HEK293 (cell line): ENCODE data around the gene MKRN3.

Experiments used
- KLF16 ChIP-seq: fragments of 450-650 bp; formaldehyde crosslinking; IDR thresholded peaks from 2 replicates; pipeline ENCODE4 v1.5.1; 2017; ENCODE audit warnings: missing biosample characterization, missing genetic modification characterization
- PRDM1 ChIP-seq: fragments of 450-650 bp; formaldehyde crosslinking; IDR thresholded peaks from 2 replicates; pipeline ENCODE4; 2016; ENCODE audit warnings: missing biosample characterization, missing genetic modification characterization
- TRIM28 ChIP-seq: IDR thresholded peaks from 2 replicates; pipeline ENCODE4 v1.6.1; 2011; ENCODE audit warnings: low read length, control low read depth, borderline replicate concordance
- ZBTB44 ChIP-seq: fragments of 450-650 bp; IDR thresholded peaks from 2 replicates; pipeline ENCODE4 v1.5.1; 2018; ENCODE audit warnings: missing biosample characterization, mild to moderate bottlenecking, missing genetic modification characterization
- ZNF302 ChIP-seq: fragments of 450-650 bp; formaldehyde crosslinking; IDR thresholded peaks from 2 replicates; pipeline ENCODE4 v1.5.1; 2016; ENCODE audit warnings: missing biosample characterization, missing genetic modification characterization, low read depth
- ZNF549 ChIP-seq: fragments of 450-650 bp; IDR thresholded peaks from 2 replicates; pipeline ENCODE4 v1.5.1; 2018; ENCODE audit warnings: missing biosample characterization, missing genetic modification characterization, mild to moderate bottlenecking, inconsistent platforms, moderate library complexity
- ZNF658 ChIP-seq: fragments of 450-650 bp; formaldehyde crosslinking; IDR thresholded peaks from 2 replicates; pipeline ENCODE4; 2016; ENCODE audit warnings: missing biosample characterization, missing genetic modification characterization
- ZNF701 ChIP-seq: fragments of 450-650 bp; formaldehyde crosslinking; IDR thresholded peaks from 2 replicates; pipeline ENCODE4 v1.5.1; 2016; ENCODE audit warnings: missing biosample characterization, missing genetic modification characterization
- ZSCAN16 ChIP-seq: fragments of 450-650 bp; formaldehyde crosslinking; IDR thresholded peaks from 2 replicates; pipeline ENCODE4 v1.5.1; 2016; ENCODE audit warnings: missing biosample characterization, missing genetic modification characterization
- TF ChIP-seq, protein P1 (sequence below): fragments of 450-650 bp; formaldehyde crosslinking; IDR thresholded peaks from 2 replicates; pipeline ENCODE4 v1.5.1; 2016; ENCODE audit warnings: missing biosample characterization, missing genetic modification characterization
- TF ChIP-seq, protein P2 (sequence below): fragments of 450-650 bp; formaldehyde crosslinking; IDR thresholded peaks from 2 replicates; pipeline ENCODE4 v1.5.1; 2016; ENCODE audit warnings: missing biosample characterization, missing genetic modification characterization
- TF ChIP-seq, protein P3 (sequence below): fragments of 450-650 bp; formaldehyde crosslinking; IDR thresholded peaks from 2 replicates; pipeline ENCODE4 v1.5.1; 2016; ENCODE audit warnings: missing biosample characterization, missing genetic modification characterization

DNA sequence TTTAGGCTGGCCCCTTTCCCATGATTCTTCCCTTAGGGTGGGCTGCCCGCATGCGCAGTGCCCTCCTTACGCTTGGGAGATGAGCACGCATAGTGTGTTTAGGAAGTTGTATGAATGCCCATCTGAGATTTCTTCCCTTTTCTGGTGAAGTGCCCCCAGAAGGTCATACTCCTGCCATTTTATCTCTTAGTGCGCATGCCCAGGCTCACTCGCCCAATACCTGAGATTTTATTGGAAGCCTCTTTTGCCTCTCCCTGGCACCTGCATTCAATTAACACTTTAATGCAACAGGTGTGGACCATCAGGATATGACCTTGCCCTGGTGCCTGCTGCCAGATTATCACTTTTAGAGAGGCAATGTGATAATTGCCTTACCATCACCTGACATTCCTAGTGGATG is 36.6 kb downstream of the MKRN3 start:
- TF ChIP-seq, protein P1, sequence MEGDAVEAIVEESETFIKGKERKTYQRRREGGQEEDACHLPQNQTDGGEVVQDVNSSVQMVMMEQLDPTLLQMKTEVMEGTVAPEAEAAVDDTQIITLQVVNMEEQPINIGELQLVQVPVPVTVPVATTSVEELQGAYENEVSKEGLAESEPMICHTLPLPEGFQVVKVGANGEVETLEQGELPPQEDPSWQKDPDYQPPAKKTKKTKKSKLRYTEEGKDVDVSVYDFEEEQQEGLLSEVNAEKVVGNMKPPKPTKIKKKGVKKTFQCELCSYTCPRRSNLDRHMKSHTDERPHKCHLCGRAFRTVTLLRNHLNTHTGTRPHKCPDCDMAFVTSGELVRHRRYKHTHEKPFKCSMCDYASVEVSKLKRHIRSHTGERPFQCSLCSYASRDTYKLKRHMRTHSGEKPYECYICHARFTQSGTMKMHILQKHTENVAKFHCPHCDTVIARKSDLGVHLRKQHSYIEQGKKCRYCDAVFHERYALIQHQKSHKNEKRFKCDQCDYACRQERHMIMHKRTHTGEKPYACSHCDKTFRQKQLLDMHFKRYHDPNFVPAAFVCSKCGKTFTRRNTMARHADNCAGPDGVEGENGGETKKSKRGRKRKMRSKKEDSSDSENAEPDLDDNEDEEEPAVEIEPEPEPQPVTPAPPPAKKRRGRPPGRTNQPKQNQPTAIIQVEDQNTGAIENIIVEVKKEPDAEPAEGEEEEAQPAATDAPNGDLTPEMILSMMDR (tag by site-specific recombination): no peak
- TF ChIP-seq, protein P2, sequence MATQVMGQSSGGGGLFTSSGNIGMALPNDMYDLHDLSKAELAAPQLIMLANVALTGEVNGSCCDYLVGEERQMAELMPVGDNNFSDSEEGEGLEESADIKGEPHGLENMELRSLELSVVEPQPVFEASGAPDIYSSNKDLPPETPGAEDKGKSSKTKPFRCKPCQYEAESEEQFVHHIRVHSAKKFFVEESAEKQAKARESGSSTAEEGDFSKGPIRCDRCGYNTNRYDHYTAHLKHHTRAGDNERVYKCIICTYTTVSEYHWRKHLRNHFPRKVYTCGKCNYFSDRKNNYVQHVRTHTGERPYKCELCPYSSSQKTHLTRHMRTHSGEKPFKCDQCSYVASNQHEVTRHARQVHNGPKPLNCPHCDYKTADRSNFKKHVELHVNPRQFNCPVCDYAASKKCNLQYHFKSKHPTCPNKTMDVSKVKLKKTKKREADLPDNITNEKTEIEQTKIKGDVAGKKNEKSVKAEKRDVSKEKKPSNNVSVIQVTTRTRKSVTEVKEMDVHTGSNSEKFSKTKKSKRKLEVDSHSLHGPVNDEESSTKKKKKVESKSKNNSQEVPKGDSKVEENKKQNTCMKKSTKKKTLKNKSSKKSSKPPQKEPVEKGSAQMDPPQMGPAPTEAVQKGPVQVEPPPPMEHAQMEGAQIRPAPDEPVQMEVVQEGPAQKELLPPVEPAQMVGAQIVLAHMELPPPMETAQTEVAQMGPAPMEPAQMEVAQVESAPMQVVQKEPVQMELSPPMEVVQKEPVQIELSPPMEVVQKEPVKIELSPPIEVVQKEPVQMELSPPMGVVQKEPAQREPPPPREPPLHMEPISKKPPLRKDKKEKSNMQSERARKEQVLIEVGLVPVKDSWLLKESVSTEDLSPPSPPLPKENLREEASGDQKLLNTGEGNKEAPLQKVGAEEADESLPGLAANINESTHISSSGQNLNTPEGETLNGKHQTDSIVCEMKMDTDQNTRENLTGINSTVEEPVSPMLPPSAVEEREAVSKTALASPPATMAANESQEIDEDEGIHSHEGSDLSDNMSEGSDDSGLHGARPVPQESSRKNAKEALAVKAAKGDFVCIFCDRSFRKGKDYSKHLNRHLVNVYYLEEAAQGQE (tag by site-specific recombination): no peak
- TF ChIP-seq, protein P3, sequence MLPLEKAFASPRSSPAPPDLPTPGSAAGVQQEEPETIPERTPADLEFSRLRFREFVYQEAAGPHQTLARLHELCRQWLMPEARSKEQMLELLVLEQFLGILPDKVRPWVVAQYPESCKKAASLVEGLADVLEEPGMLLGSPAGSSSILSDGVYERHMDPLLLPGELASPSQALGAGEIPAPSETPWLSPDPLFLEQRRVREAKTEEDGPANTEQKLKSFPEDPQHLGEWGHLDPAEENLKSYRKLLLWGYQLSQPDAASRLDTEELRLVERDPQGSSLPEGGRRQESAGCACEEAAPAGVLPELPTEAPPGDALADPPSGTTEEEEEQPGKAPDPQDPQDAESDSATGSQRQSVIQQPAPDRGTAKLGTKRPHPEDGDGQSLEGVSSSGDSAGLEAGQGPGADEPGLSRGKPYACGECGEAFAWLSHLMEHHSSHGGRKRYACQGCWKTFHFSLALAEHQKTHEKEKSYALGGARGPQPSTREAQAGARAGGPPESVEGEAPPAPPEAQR: no peak
- TF ChIP-seq KLF16 (no peak), ZBTB44 (no peak), TRIM28 (no peak), ZNF701 (no peak), ZNF658 (no peak), ZSCAN16 (no peak), ZNF302 (tag by site-specific recombination) (no peak), ZNF549 (tag by site-specific recombination) (no peak), PRDM1 (tag by site-specific recombination) (no peak)
